NCI-H2196 treated with DMSO at 0.1 percent for 48 hours (cell line): ENCODE measurements around the gene GRIN2A.

Experiments used
- DNase-seq: peaks from one replicate; lab custom pipeline; 2025; ENCODE audit not compliant: unreplicated experiment; lab: John Stamatoyannopoulos, UW

The GRIN2A gene

GRCh38 chr16:10137341-10137740 is 44.9 kb downstream of the GRIN2A start:
- no peak for DNase-seq

GRCh38 chr16:10136916-10137315 is 45.3 kb downstream of the GRIN2A start:
- DNase-seq: no peak

GRCh38 chr16:10130538-10130937 is 51.7 kb downstream of the GRIN2A start:
- DNase-seq: no peak

- DNase-seq: no peak
These were observed 53.6 kb downstream of the GRIN2A start for GRCh38 chr16:10128397-10129258.

GRCh38 chr16:10126686-10127085 is 55.5 kb downstream of the GRIN2A start:
- no peak for DNase-seq

GRCh38 chr16:10123141-10123540 is 59.1 kb downstream of the GRIN2A start:
- no peak for DNase-seq

GRCh38 chr16:10122546-10122945 is 59.7 kb downstream of the GRIN2A start:
- no peak for DNase-seq

GRCh38 chr16:10121897-10122425 is 60.3 kb downstream of the GRIN2A start:
- no peak for DNase-seq

- no peak for DNase-seq
These were observed 60.7 kb downstream of the GRIN2A start for GRCh38 chr16:10121491-10121890.

GRCh38 chr16:10120953-10121352 is 61.3 kb downstream of the GRIN2A start:
- no peak for DNase-seq

- no peak for DNase-seq
These were observed 67.8 kb downstream of the GRIN2A start for GRCh38 chr16:10114409-10114808.

- no peak for DNase-seq
These were observed 69.0 kb downstream of the GRIN2A start for GRCh38 chr16:10113248-10113647.

GRCh38 chr16:10112021-10112420 is 70.2 kb downstream of the GRIN2A start:
- no peak for DNase-seq

GRCh38 chr16:10111156-10111761 is 71.0 kb downstream of the GRIN2A start:
- no peak for DNase-seq

- DNase-seq: no peak
These were observed 71.7 kb downstream of the GRIN2A start for GRCh38 chr16:10110552-10110951.

GRCh38 chr16:10107081-10107480 is 75.1 kb downstream of the GRIN2A start:
- DNase-seq: no peak

- DNase-seq: no peak
These were observed 78.5 kb downstream of the GRIN2A start for GRCh38 chr16:10103700-10104099.

- DNase-seq: no peak
These were observed 79.1 kb downstream of the GRIN2A start for GRCh38 chr16:10103118-10103517.

GRCh38 chr16:10100829-10101228 is 81.4 kb downstream of the GRIN2A start:
- no peak for DNase-seq

- no peak for DNase-seq
These were observed 83.2 kb downstream of the GRIN2A start for GRCh38 chr16:10098991-10099390.

- DNase-seq: no peak
These were observed 85.0 kb downstream of the GRIN2A start for GRCh38 chr16:10097271-10097670.

GRCh38 chr16:10093576-10093975 is 88.7 kb downstream of the GRIN2A start:
- no peak for DNase-seq
